Sigmoid colon (tissue), 4 donors: ENCODE measurements around the gene SUSD2.

ENCODE experiments used
- EP300 ChIP-seq, 4 donors: sonication (generic); formaldehyde crosslinking; IDR thresholded peaks; one replicate each; pipeline ENCODE4 v1.6.1; 2017; ENCODE audit warnings: antibody characterized with exemption in 4 of 4
- POLR2A ChIP-seq, 2 donors: fragments of 450-650 bp; IDR thresholded peaks; one replicate each; pipeline ENCODE4 v1.6.1; 2016; ENCODE audit warnings: antibody characterized with exemption in 2 of 2, mild to moderate bottlenecking in 2 of 2, moderate library complexity in 2 of 2
- POLR2AphosphoS5 ChIP-seq, 4 donors: sonication (generic); formaldehyde crosslinking; IDR thresholded peaks; one replicate each; pipeline ENCODE4 v1.6.1; 2017; ENCODE audit warnings: antibody characterized with exemption in 4 of 4
- TF ChIP-seq, protein P1 (sequence below), 4 experiments: fragments of 450-650 bp in 3 of 4; fragments of 200-600 bp in 1 of 4; IDR thresholded peaks; one replicate each; pipeline ENCODE4 v1.5.1; 2016 to 2019; ENCODE audit warnings: antibody characterized with exemption in 4 of 4, mild to moderate bottlenecking in 3 of 4, moderate library complexity in 2 of 4

DNA sequence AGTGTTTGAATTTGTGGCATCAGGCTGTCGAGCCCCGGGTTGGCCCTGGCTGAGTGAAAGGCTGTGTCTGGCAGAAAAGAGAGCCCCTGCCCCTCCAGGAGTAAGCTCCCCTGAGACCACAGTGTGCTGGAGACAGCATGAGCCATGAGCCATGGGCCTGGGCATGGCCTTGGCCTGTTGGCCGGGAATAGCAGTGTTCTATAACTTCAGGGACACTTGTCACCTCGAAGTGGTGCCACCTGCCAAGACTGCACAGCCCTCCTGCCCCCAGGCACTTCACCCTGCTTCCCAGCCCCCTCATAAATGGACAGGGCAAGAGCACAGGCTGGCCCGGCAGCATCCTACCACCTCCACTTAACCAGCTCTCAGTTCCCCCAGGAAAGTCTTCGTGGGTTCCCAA, 20.7 kb upstream of the SUSD2 start:
- TF ChIP-seq, protein P1, sequence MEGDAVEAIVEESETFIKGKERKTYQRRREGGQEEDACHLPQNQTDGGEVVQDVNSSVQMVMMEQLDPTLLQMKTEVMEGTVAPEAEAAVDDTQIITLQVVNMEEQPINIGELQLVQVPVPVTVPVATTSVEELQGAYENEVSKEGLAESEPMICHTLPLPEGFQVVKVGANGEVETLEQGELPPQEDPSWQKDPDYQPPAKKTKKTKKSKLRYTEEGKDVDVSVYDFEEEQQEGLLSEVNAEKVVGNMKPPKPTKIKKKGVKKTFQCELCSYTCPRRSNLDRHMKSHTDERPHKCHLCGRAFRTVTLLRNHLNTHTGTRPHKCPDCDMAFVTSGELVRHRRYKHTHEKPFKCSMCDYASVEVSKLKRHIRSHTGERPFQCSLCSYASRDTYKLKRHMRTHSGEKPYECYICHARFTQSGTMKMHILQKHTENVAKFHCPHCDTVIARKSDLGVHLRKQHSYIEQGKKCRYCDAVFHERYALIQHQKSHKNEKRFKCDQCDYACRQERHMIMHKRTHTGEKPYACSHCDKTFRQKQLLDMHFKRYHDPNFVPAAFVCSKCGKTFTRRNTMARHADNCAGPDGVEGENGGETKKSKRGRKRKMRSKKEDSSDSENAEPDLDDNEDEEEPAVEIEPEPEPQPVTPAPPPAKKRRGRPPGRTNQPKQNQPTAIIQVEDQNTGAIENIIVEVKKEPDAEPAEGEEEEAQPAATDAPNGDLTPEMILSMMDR (IDR thresholded peaks at IDR 0.05): no peak
- no peak for TF ChIP-seq POLR2A (IDR thresholded peaks at IDR 0.05)
- no peak for TF ChIP-seq POLR2AphosphoS5 (IDR thresholded peaks at IDR 0.05)
- no peak for TF ChIP-seq EP300 (IDR thresholded peaks at IDR 0.05)
